Measurements from ENCODE around the gene CEP131.
A peak's percentile ranks its signal among the peaks of the same experiment; 100 is the strongest.

DNA sequence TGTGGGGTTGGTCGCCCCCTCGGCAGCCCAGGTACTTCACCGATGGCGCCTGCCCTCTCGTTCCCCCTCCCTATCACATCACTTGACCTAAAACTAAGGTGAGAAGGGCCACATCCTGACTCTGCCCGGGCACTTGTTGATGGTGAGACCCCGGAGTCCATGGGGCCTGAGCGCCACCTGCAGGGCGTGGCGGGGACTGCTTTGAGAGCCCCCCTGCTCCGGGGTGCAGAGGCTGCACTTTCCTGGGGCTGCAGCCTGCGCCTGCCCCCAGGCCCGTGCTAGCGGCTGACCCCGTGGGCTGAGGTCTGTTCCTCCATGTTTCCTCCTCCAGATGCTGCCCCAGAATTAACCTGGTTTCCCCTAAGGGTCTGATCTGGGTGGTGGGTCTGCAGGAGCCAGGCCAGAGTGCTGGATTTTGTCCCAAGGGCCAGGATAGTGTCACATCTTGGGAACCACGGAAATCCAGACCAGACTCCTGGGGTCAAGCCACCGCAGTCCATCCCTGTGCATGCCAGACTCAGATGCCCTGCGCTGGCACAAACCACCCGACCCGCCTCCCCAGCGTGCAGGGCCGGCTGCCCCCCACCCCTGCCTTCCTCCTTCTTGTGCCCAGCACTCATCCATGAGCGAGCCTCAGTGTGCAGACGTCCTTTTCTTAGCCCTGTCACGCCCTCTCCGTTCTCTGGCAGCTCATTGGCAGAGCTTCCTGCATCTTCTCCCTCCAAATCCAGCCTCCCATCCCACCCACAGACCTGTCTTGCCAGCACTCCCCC, 19.1 kb upstream of the CEP131 start:
- TF ChIP-seq, protein P1, sequence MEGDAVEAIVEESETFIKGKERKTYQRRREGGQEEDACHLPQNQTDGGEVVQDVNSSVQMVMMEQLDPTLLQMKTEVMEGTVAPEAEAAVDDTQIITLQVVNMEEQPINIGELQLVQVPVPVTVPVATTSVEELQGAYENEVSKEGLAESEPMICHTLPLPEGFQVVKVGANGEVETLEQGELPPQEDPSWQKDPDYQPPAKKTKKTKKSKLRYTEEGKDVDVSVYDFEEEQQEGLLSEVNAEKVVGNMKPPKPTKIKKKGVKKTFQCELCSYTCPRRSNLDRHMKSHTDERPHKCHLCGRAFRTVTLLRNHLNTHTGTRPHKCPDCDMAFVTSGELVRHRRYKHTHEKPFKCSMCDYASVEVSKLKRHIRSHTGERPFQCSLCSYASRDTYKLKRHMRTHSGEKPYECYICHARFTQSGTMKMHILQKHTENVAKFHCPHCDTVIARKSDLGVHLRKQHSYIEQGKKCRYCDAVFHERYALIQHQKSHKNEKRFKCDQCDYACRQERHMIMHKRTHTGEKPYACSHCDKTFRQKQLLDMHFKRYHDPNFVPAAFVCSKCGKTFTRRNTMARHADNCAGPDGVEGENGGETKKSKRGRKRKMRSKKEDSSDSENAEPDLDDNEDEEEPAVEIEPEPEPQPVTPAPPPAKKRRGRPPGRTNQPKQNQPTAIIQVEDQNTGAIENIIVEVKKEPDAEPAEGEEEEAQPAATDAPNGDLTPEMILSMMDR (IDR thresholded peaks at IDR 0.05; ENCODE audit: insufficient read depth, low read length), result peak; percentile 87
- TF ChIP-seq, protein P2, sequence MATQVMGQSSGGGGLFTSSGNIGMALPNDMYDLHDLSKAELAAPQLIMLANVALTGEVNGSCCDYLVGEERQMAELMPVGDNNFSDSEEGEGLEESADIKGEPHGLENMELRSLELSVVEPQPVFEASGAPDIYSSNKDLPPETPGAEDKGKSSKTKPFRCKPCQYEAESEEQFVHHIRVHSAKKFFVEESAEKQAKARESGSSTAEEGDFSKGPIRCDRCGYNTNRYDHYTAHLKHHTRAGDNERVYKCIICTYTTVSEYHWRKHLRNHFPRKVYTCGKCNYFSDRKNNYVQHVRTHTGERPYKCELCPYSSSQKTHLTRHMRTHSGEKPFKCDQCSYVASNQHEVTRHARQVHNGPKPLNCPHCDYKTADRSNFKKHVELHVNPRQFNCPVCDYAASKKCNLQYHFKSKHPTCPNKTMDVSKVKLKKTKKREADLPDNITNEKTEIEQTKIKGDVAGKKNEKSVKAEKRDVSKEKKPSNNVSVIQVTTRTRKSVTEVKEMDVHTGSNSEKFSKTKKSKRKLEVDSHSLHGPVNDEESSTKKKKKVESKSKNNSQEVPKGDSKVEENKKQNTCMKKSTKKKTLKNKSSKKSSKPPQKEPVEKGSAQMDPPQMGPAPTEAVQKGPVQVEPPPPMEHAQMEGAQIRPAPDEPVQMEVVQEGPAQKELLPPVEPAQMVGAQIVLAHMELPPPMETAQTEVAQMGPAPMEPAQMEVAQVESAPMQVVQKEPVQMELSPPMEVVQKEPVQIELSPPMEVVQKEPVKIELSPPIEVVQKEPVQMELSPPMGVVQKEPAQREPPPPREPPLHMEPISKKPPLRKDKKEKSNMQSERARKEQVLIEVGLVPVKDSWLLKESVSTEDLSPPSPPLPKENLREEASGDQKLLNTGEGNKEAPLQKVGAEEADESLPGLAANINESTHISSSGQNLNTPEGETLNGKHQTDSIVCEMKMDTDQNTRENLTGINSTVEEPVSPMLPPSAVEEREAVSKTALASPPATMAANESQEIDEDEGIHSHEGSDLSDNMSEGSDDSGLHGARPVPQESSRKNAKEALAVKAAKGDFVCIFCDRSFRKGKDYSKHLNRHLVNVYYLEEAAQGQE (IDR thresholded peaks at IDR 0.05; ENCODE audit: insufficient replicate concordance, low read depth), result no peak
- TF ChIP-seq POLR2AphosphoS5 (IDR thresholded peaks at IDR 0.05; ENCODE audit: low read depth) (no peak; the same call in none of the 2 replicates), SPI1 (IDR thresholded peaks at IDR 0.05; ENCODE audit: borderline replicate concordance, low read depth) (no peak)

Data from HL-60 (cell line).